A673 (cell line): ENCODE data around the gene ORAI2. TPM values are rescaled to one million over a fixed set of nuclear protein-coding genes. Genes with fewer than 3 reads are reported as not detected.

Source experiments
- BruUV-seq: library from RNA; stranded (reverse); fragments of 400-500 nt; replicated peaks from 2 replicates; lab custom pipeline; 2021; lab: Mats Ljungman, UMichigan
- CTCF ChIA-PET: fragments of 300-600 bp; sonication (Branson Sonifier 250); formaldehyde crosslinking; loops from one replicate; lab custom pipeline; 2022; ENCODE audit warnings: antibody characterized with exemption; lab: Charles Lee
- POLR2A ChIA-PET: fragments of 300-600 bp; sonication (Branson Sonifier 250); formaldehyde crosslinking; loops from one replicate; lab custom pipeline; 2022; ENCODE audit warnings: antibody characterized with exemption; ENCODE audit not compliant: low non-redundant PET; lab: Charles Lee
- DNase-seq: peaks from one replicate; pipeline ENCODE4 v3.0.0-alpha.2; 2015; ENCODE audit warnings: low spot score
- H3K27ac ChIP-seq: fragments of 200-600 bp; sonication (generic); 2 replicates; pipeline ENCODE4 v1.5.1; 2016; ENCODE audit warnings: mixed run types, low read depth, mild to moderate bottlenecking, mixed read lengths, antibody characterized with exemption, low read length; ENCODE audit not compliant: poor library complexity, severe bottlenecking
- H3K27me3 ChIP-seq: fragments of 200-600 bp; sonication (generic); replicated peaks from 2 replicates; pipeline ENCODE4 v1.6.1; 2017; ENCODE audit warnings: mixed run types, low read depth, mild to moderate bottlenecking, mixed read lengths, antibody characterized with exemption, low read length; ENCODE audit not compliant: insufficient read depth, poor library complexity
- H3K36me3 ChIP-seq: fragments of 200-600 bp; sonication (generic); 2 replicates; pipeline ENCODE4 v1.6.1; 2016; ENCODE audit warnings: mixed run types, mild to moderate bottlenecking, mixed read lengths, antibody characterized with exemption, low read length; ENCODE audit not compliant: insufficient read depth, poor library complexity, severe bottlenecking
- H3K4me1 ChIP-seq: fragments of 200-600 bp; sonication (generic); 2 replicates; pipeline ENCODE4 v1.6.1; 2017; ENCODE audit warnings: mixed run types, mild to moderate bottlenecking, mixed read lengths, antibody characterized with exemption, low read length; ENCODE audit not compliant: insufficient read depth, poor library complexity, severe bottlenecking
- H3K4me3 ChIP-seq: fragments of 200-600 bp; sonication (generic); 2 replicates; pipeline ENCODE4 v1.5.1; 2016; ENCODE audit warnings: low read depth, mixed run types, mild to moderate bottlenecking, mixed read lengths, low read length; ENCODE audit not compliant: poor library complexity, severe bottlenecking
- H3K9me3 ChIP-seq: fragments of 200-600 bp; sonication (generic); 2 replicates; pipeline ENCODE4 v1.6.1; 2016; ENCODE audit warnings: mixed run types, low read depth, mild to moderate bottlenecking, mixed read lengths, antibody characterized with exemption, low read length; ENCODE audit not compliant: poor library complexity, severe bottlenecking
- EZH2 ChIP-seq: fragments of 200-600 bp; sonication (generic); IDR thresholded peaks from 2 replicates; pipeline ENCODE4 v1.6.1; 2017; ENCODE audit warnings: borderline replicate concordance, low read depth, mild to moderate bottlenecking, mixed read lengths, antibody characterized with exemption, low read length; ENCODE audit not compliant: poor library complexity, severe bottlenecking
- intact Hi-C: fragments of 100-400 bp; cut with micrococcal nuclease; formaldehyde crosslinking; loops from one replicate; pipeline ENCODE4 v1.10.0; 2022; ENCODE audit not compliant: unreplicated experiment
- total RNA-seq: library from RNA; stranded (reverse); gene quantifications from 2 replicates; pipeline ENCODE4 v1.2.3, GENCODE V29; 2021
- TF ChIP-seq, protein P1 (sequence below): fragments of 300-800, 200-600 bp; sonication (generic); conservative IDR thresholded peaks from 2 replicates; pipeline ENCODE4 v1.5.1; 2017; ENCODE audit warnings: low read depth, mild to moderate bottlenecking, antibody characterized with exemption, low read length, moderate library complexity, mixed read lengths

Gene ORAI2
- total RNA-seq, 1 experiment from 2014 or later = 35.2 TPM

- no peak for DNase-seq
- TF ChIP-seq EZH2 = no peak
- TF ChIP-seq, protein P1, sequence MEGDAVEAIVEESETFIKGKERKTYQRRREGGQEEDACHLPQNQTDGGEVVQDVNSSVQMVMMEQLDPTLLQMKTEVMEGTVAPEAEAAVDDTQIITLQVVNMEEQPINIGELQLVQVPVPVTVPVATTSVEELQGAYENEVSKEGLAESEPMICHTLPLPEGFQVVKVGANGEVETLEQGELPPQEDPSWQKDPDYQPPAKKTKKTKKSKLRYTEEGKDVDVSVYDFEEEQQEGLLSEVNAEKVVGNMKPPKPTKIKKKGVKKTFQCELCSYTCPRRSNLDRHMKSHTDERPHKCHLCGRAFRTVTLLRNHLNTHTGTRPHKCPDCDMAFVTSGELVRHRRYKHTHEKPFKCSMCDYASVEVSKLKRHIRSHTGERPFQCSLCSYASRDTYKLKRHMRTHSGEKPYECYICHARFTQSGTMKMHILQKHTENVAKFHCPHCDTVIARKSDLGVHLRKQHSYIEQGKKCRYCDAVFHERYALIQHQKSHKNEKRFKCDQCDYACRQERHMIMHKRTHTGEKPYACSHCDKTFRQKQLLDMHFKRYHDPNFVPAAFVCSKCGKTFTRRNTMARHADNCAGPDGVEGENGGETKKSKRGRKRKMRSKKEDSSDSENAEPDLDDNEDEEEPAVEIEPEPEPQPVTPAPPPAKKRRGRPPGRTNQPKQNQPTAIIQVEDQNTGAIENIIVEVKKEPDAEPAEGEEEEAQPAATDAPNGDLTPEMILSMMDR = no peak
- ChIA-PET POLR2A (no interaction called here), CTCF (no interaction called here)
- no peak overlapping the region for H3K4me3 ChIP-seq
- no peak overlapping the region for H3K27ac ChIP-seq
- no TSS peak for BruUV-seq
- H3K4me1 ChIP-seq = peaks cover 6% of the 10 kb centered on the region
- H3K9me3 ChIP-seq = no peaks in the 10 kb centered on the region
- intact Hi-C loops = no loop called here
- H3K27me3 ChIP-seq = no peaks in the 10 kb centered on the region
- H3K36me3 ChIP-seq = peaks cover 26% of the 10 kb centered on the region
Observed at GRCh38 chr7:102469351-102469971, 36.1 kb downstream of the ORAI2 start.

GRCh38 chr7:102469972-102470825 lies 36.8 kb downstream of the ORAI2 start:
- Histone ChIP-seq H3K4me3 (no peak overlapping the region), H3K4me1 (peaks cover 6% of the 10 kb centered on the region), H3K36me3 (peaks cover 26% of the 10 kb centered on the region), H3K27ac (no peak overlapping the region), H3K27me3 (no peaks in the 10 kb centered on the region), H3K9me3 (no peaks in the 10 kb centered on the region)
- TF ChIP-seq EZH2 = no peak
- TF ChIP-seq, protein P1 = no peak
- CTCF ChIA-PET = no interaction called here
- no TSS peak for BruUV-seq
- intact Hi-C loops = no loop called here
- DNase-seq = no peak
- POLR2A ChIA-PET = no interaction called here

DNA sequence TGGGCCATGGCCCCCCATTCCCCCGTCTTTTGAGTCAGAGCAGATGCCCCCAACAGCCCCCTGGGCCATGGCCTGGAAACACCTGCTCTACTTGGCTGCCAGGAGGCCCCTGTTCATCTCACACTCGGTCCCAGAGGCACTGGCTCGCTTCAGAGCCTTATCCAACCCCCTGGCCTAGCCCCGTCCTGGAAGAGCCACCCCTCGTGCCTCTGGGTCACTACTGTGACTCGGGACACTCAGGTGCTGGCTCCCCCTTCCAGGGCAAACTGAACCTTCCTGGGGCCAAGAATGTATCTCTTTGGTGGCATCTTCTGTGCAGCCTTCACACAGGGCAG lies 38.4 kb downstream of the ORAI2 start:
- POLR2A ChIA-PET = no interaction called here
- Histone ChIP-seq H3K9me3 (no peaks in the 10 kb centered on the region), H3K27me3 (no peaks in the 10 kb centered on the region), H3K4me3 (no peak overlapping the region), H3K27ac (no peak overlapping the region), H3K4me1 (no peaks in the 10 kb centered on the region), H3K36me3 (peaks cover 26% of the 10 kb centered on the region)
- intact Hi-C loops = no loop called here
- TF ChIP-seq, protein P1 = no peak
- no peak for TF ChIP-seq EZH2
- CTCF ChIA-PET = no interaction called here
- no TSS peak for BruUV-seq
- no peak for DNase-seq
